ENCODE results near the gene C17orf114.
A peak's percentile ranks its signal among the peaks of the same experiment; 100 is the strongest.

C17orf114 gene

GRCh38 chr17:4796552-4796920 is 5.6 kb downstream of the C17orf114 start:
- DNase-seq (ENCODE audit: low spot score in 2 of 2): no peak
- 0 to 2% methylated on average over 7 of the region's 7 CpGs for WGBS, 2 donors
- no peak for TF ChIP-seq POLR2A (IDR thresholded peaks at IDR 0.05)
- TF ChIP-seq CTCF (IDR thresholded peaks at IDR 0.05): no peak
- peak overlapping the region; percentile 69 for H3K4me3 ChIP-seq (ENCODE audit: low read depth, poor library complexity, severe bottlenecking)
- intact Hi-C loops (cut with DNase I; ENCODE audit: low total_unique reads): no loop called here

GRCh38 chr17:4795168-4795567 is 7.0 kb downstream of the C17orf114 start:
- TF ChIP-seq CTCF (IDR thresholded peaks at IDR 0.05): no peak
- TF ChIP-seq POLR2A (IDR thresholded peaks at IDR 0.05): no peak
- intact Hi-C loops (cut with DNase I; ENCODE audit: low total_unique reads): no loop called here
- no peak overlapping the region for H3K4me3 ChIP-seq (ENCODE audit: low read depth, poor library complexity, severe bottlenecking)
- 93% methylated on average over 1 of the region's 1 CpG for WGBS, 2 donors
- DNase-seq (ENCODE audit: low spot score in 2 of 2): no peak

GRCh38 chr17:4790705-4791088 is 11.4 kb downstream of the C17orf114 start:
- WGBS, 2 donors: 34 to 46% methylated on average over 7 of the region's 7 CpGs
- H3K4me3 ChIP-seq (ENCODE audit: low read depth, poor library complexity, severe bottlenecking): no peak overlapping the region
- DNase-seq (ENCODE audit: low spot score in 2 of 2): no peak
- TF ChIP-seq CTCF (IDR thresholded peaks at IDR 0.05) (no peak), POLR2A (IDR thresholded peaks at IDR 0.05) (no peak)
- intact Hi-C loops (cut with DNase I; ENCODE audit: low total_unique reads): no loop called here

GRCh38 chr17:4789951-4790704 is 12.0 kb downstream of the C17orf114 start:
- peak; percentile 78 to 96 for DNase-seq (ENCODE audit: low spot score in 2 of 2)

GRCh38 chr17:4789701-4789950 is 12.5 kb downstream of the C17orf114 start:
- peak overlapping the region; percentile 43 for H3K4me3 ChIP-seq (ENCODE audit: low read depth, poor library complexity, severe bottlenecking)
- intact Hi-C loops (cut with DNase I; ENCODE audit: low total_unique reads): loop anchor here (5.0 kb wide), 2 partner anchors 52 to 93 kb away; partner anchors contain the start of genes CXCL16 and ZMYND15
- WGBS, 2 donors: 1% methylated on average over 16 to 20 of the region's 25 CpGs
- TF ChIP-seq CTCF (IDR thresholded peaks at IDR 0.05) (no peak), POLR2A (IDR thresholded peaks at IDR 0.05) (no peak)
- no peak for DNase-seq (ENCODE audit: low spot score in 2 of 2)

More at GRCh38 chr17:4789951-4790704, 12.0 kb downstream of the C17orf114 start:
- peak overlapping the region; percentile 43 for H3K4me3 ChIP-seq (ENCODE audit: low read depth, poor library complexity, severe bottlenecking)
- intact Hi-C loops (cut with DNase I; ENCODE audit: low total_unique reads): loop anchor here (5.0 kb wide), 2 partner anchors 53 to 92 kb away; partner anchors contain the start of genes CXCL16 and ZMYND15
- 0 to 1% methylated on average over 24 to 49 of the region's 91 CpGs for WGBS, 2 donors
- peak in 1 of 2 donors; percentile 48 for TF ChIP-seq POLR2A (IDR thresholded peaks at IDR 0.05)
- peak in 1 of 3 donors; percentile 23 for TF ChIP-seq CTCF (IDR thresholded peaks at IDR 0.05)
